A673 (cell line): ENCODE data around the gene UBASH3B. TPM values are rescaled to one million over a fixed set of nuclear protein-coding genes. Genes with fewer than 3 reads are reported as not detected.

ENCODE experiments used
- BruUV-seq: library from RNA; stranded (reverse); fragments of 400-500 nt; replicated peaks from 2 replicates; lab custom pipeline; 2021; lab: Mats Ljungman, UMichigan
- CTCF ChIA-PET: fragments of 300-600 bp; sonication (Branson Sonifier 250); formaldehyde crosslinking; loops from one replicate; lab custom pipeline; 2022; ENCODE audit warnings: antibody characterized with exemption; lab: Charles Lee
- POLR2A ChIA-PET: fragments of 300-600 bp; sonication (Branson Sonifier 250); formaldehyde crosslinking; loops from one replicate; lab custom pipeline; 2022; ENCODE audit warnings: antibody characterized with exemption; ENCODE audit not compliant: low non-redundant PET; lab: Charles Lee
- DNase-seq: peaks from one replicate; pipeline ENCODE4 v3.0.0-alpha.2; 2015; ENCODE audit warnings: low spot score
- H3K27ac ChIP-seq: fragments of 200-600 bp; sonication (generic); 2 replicates; pipeline ENCODE4 v1.5.1; 2016; ENCODE audit warnings: mixed run types, low read depth, mild to moderate bottlenecking, mixed read lengths, antibody characterized with exemption, low read length; ENCODE audit not compliant: poor library complexity, severe bottlenecking
- H3K27me3 ChIP-seq: fragments of 200-600 bp; sonication (generic); replicated peaks from 2 replicates; pipeline ENCODE4 v1.6.1; 2017; ENCODE audit warnings: mixed run types, low read depth, mild to moderate bottlenecking, mixed read lengths, antibody characterized with exemption, low read length; ENCODE audit not compliant: insufficient read depth, poor library complexity
- H3K36me3 ChIP-seq: fragments of 200-600 bp; sonication (generic); 2 replicates; pipeline ENCODE4 v1.6.1; 2016; ENCODE audit warnings: mixed run types, mild to moderate bottlenecking, mixed read lengths, antibody characterized with exemption, low read length; ENCODE audit not compliant: insufficient read depth, poor library complexity, severe bottlenecking
- H3K4me1 ChIP-seq: fragments of 200-600 bp; sonication (generic); 2 replicates; pipeline ENCODE4 v1.6.1; 2017; ENCODE audit warnings: mixed run types, mild to moderate bottlenecking, mixed read lengths, antibody characterized with exemption, low read length; ENCODE audit not compliant: insufficient read depth, poor library complexity, severe bottlenecking
- H3K4me3 ChIP-seq: fragments of 200-600 bp; sonication (generic); 2 replicates; pipeline ENCODE4 v1.5.1; 2016; ENCODE audit warnings: low read depth, mixed run types, mild to moderate bottlenecking, mixed read lengths, low read length; ENCODE audit not compliant: poor library complexity, severe bottlenecking
- H3K9me3 ChIP-seq: fragments of 200-600 bp; sonication (generic); 2 replicates; pipeline ENCODE4 v1.6.1; 2016; ENCODE audit warnings: mixed run types, low read depth, mild to moderate bottlenecking, mixed read lengths, antibody characterized with exemption, low read length; ENCODE audit not compliant: poor library complexity, severe bottlenecking
- CTCF ChIP-seq: fragments of 300-800, 200-600 bp; sonication (generic); conservative IDR thresholded peaks from 2 replicates; pipeline ENCODE4 v1.5.1; 2017; ENCODE audit warnings: low read depth, mild to moderate bottlenecking, antibody characterized with exemption, low read length, moderate library complexity, mixed read lengths
- EZH2 ChIP-seq: fragments of 200-600 bp; sonication (generic); IDR thresholded peaks from 2 replicates; pipeline ENCODE4 v1.6.1; 2017; ENCODE audit warnings: borderline replicate concordance, low read depth, mild to moderate bottlenecking, mixed read lengths, antibody characterized with exemption, low read length; ENCODE audit not compliant: poor library complexity, severe bottlenecking
- intact Hi-C: fragments of 100-400 bp; cut with micrococcal nuclease; formaldehyde crosslinking; loops from one replicate; pipeline ENCODE4 v1.10.0; 2022; ENCODE audit not compliant: unreplicated experiment
- total RNA-seq: library from RNA; stranded (reverse); gene quantifications from 2 replicates; pipeline ENCODE4 v1.2.3, GENCODE V29; 2021

The UBASH3B gene
- total RNA-seq, 1 experiment from 2014 or later: 15.3 TPM

- DNase-seq: no peak
- CTCF ChIA-PET: no interaction called here
- H3K27ac ChIP-seq: no peak overlapping the region
- H3K9me3 ChIP-seq: no peaks in the 10 kb centered on the region
- POLR2A ChIA-PET: interaction anchor here (0.7 kb wide), 1 partner anchor 77 kb away, joined by 3 read pairs; no protein-coding TSS in a partner anchor
- no peaks in the 10 kb centered on the region for H3K36me3 ChIP-seq
- H3K4me3 ChIP-seq: no peak overlapping the region
- BruUV-seq: no TSS peak
- no peaks in the 10 kb centered on the region for H3K27me3 ChIP-seq
- no peak for TF ChIP-seq EZH2
- TF ChIP-seq CTCF: no peak
- peaks cover 33% of the 10 kb centered on the region for H3K4me1 ChIP-seq
- intact Hi-C loops: no loop called here
Observed at GRCh38 chr11:122804161-122804560, 148.6 kb downstream of the UBASH3B start.

GRCh38 chr11:122804796-122805195 lies 149.3 kb downstream of the UBASH3B start:
- POLR2A ChIA-PET: no interaction called here
- peaks cover 40% of the 10 kb centered on the region for H3K4me1 ChIP-seq
- H3K9me3 ChIP-seq: no peaks in the 10 kb centered on the region
- no peaks in the 10 kb centered on the region for H3K27me3 ChIP-seq
- CTCF ChIA-PET: no interaction called here
- H3K4me3 ChIP-seq: no peak overlapping the region
- no peak for TF ChIP-seq CTCF
- no peak for TF ChIP-seq EZH2
- no TSS peak for BruUV-seq
- intact Hi-C loops: no loop called here
- peak; percentile 27 for DNase-seq
- no peaks in the 10 kb centered on the region for H3K36me3 ChIP-seq
- no peak overlapping the region for H3K27ac ChIP-seq

- BruUV-seq: no TSS peak
- Histone ChIP-seq H3K9me3 (no peaks in the 10 kb centered on the region), H3K27ac (peak overlapping the region; percentile 82), H3K27me3 (no peaks in the 10 kb centered on the region), H3K36me3 (no peaks in the 10 kb centered on the region), H3K4me1 (peaks cover 62% of the 10 kb centered on the region), H3K4me3 (peak overlapping the region; percentile 8)
- intact Hi-C loops: no loop called here
- DNase-seq: peak; percentile 73
- CTCF ChIA-PET: interaction anchor here (1.4 kb wide), 1 partner anchor 12 kb away, joined by 6 read pairs; no protein-coding TSS in a partner anchor
- POLR2A ChIA-PET: interaction anchor here (0.6 kb wide), 1 partner anchor 93 kb away, joined by 3 read pairs; no protein-coding TSS in a partner anchor
- TF ChIP-seq EZH2 (no peak), CTCF (no peak)
Observed at GRCh38 chr11:122807731-122808477, 152.4 kb downstream of the UBASH3B start.
